Liver (tissue), 3 donors: ENCODE measurements around the gene CFAP100.

Source experiments
- GABPA ChIP-seq, 2 donors: IDR thresholded peaks in 1 of 2; conservative IDR thresholded peaks in 1 of 2; 2 replicates each; pipeline ENCODE4 v1.6.1; 2016; ENCODE audit warnings: antibody characterized with exemption in 2 of 2, mild to moderate bottlenecking in 1 of 2, moderate library complexity in 1 of 2
- HNF4A ChIP-seq, 2 donors: conservative IDR thresholded peaks; 2 replicates each; pipeline ENCODE4 v1.6.1; 2016; ENCODE audit warnings: antibody characterized with exemption in 2 of 2, mild to moderate bottlenecking in 2 of 2
- TAF1 ChIP-seq: conservative IDR thresholded peaks from 2 replicates; pipeline ENCODE4 v1.6.1; 2016; ENCODE audit warnings: antibody characterized with exemption, mild to moderate bottlenecking
- YY1 ChIP-seq: IDR thresholded peaks from 2 replicates; pipeline ENCODE4 v1.6.1; 2016; ENCODE audit warnings: antibody characterized with exemption, mild to moderate bottlenecking
- TF ChIP-seq, protein P1 (sequence below): fragments of 150-350 bp; IDR thresholded peaks from 2 replicates; pipeline ENCODE4 v1.5.1; 2017; ENCODE audit warnings: improper control_type of control experiment, low read depth, low read length; ENCODE audit not compliant: missing input control
- TF ChIP-seq, protein P2 (sequence below): IDR thresholded peaks from 2 replicates; pipeline ENCODE4 v1.6.1; 2016; ENCODE audit warnings: antibody characterized with exemption
- donor health status: healthy.
- donor health status: healthy.

DNA sequence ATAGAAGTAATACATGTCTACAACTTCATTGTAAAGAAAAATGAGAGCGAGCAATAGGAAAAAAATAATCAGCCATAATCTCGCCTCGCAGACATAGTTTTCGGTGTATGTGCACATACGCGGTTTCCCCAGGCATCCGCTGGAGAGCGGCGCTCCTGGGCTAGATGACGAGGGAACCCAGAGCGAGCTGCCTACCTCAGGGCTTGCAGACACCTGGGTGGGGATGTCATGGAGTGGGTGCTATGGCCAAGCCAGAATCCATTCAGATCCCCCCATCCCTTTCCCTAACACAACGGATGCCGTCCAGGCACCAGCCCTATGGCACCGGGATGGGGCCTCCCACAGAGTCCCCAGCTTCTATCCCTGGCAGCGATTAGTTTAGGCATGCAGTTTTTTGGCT is 4.5 kb upstream of the CFAP100 start:
- TF ChIP-seq, protein P1, sequence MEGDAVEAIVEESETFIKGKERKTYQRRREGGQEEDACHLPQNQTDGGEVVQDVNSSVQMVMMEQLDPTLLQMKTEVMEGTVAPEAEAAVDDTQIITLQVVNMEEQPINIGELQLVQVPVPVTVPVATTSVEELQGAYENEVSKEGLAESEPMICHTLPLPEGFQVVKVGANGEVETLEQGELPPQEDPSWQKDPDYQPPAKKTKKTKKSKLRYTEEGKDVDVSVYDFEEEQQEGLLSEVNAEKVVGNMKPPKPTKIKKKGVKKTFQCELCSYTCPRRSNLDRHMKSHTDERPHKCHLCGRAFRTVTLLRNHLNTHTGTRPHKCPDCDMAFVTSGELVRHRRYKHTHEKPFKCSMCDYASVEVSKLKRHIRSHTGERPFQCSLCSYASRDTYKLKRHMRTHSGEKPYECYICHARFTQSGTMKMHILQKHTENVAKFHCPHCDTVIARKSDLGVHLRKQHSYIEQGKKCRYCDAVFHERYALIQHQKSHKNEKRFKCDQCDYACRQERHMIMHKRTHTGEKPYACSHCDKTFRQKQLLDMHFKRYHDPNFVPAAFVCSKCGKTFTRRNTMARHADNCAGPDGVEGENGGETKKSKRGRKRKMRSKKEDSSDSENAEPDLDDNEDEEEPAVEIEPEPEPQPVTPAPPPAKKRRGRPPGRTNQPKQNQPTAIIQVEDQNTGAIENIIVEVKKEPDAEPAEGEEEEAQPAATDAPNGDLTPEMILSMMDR = no peak
- TF ChIP-seq GABPA (IDR thresholded peaks at IDR 0.05 in 1 of 2, conservative IDR thresholded peaks at IDR 0.05 in 1 of 2) (no peak), TAF1 (no peak), HNF4A (conservative IDR thresholded peaks at IDR 0.05) (no peak), YY1 (no peak)
- TF ChIP-seq, protein P2, sequence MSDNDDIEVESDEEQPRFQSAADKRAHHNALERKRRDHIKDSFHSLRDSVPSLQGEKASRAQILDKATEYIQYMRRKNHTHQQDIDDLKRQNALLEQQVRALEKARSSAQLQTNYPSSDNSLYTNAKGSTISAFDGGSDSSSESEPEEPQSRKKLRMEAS = no peak
